Amniotic stem cell (primary cell): Measurements from ENCODE around the gene PRDX1.
"Not testable (repeated sequence)": the region's sequence is repeated elsewhere in the genome, so short reads cannot be mapped to it uniquely, and the experiment has no call there.

Experiments
- DNase-seq: peaks from one replicate; lab custom pipeline; 2025; lab: John Stamatoyannopoulos, UW

Gene PRDX1

GRCh38 chr1:45535988-45536766, 14.5 kb upstream of the PRDX1 start:
- no peak for DNase-seq

DNA sequence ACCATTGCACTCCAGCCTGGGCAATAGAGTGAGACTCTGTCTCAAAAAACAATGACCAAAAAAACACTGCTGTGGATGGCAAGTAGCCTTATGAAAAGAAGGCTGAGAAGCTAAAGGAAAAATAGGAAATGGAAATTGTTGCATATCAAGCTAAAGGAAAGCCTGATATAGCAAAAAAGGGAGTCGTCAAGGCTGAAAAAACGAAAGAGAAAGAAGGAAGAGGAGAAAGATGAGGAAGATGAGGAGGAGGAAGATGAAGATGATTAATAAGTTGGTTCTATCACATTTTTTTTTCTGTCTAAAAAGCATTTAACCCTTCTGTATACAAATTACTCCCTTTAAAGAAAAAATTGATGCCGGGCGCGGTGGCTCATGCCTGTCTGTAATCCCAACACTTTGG, 10.2 kb upstream of the PRDX1 start:
- no peak for DNase-seq

GRCh38 chr1:45530632-45531135, 9.0 kb upstream of the PRDX1 start:
- no peak for DNase-seq

DNA sequence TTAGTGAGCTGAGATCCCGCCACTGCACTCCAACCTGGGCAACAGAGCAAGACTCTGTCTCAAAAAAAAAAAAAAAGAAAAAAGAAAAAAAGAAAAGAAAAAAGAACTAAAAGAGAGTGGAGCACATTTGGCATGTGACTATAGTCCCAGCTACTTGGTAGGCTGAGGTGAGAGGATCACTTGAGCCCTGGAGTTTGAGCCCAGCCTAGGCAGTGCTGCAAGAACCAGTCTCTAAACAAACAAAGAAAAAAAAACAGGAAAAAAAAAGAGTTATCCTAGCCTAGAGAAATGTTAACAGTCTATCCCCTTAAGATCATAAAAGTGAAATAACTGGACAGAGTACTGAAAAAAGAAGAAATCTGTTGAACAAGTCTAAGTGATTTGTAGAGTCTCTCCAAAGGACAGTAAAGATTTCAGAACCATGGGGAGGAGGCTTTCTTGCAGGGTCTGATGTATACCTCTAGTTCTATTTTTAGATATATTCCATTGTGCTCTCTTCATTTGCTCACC, 4.5 kb upstream of the PRDX1 start:
- no peak for DNase-seq

DNA sequence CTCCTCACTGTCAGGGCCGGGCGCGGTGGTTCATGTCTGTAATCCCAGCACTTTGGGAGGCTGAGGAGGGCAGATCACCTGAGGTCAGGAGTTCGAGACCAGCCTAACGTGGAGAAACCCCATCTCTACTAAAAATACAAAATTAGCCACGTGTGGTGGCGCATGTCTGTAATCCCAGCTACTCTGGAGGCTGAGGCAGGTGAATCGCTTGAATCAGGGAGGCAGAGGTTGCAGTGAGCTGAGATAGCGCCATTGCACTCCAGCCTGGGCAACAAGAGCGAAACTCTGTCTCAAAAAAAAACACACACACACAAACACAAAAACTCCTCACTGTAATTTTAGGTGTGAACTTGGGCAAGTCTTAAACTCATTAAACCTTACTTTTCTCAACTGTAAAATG, 2.3 kb upstream of the PRDX1 start:
- not testable (repeated sequence) for DNase-seq

GRCh38 chr1:45523516-45523915, 1.8 kb upstream of the PRDX1 start:
- not testable (repeated sequence) for DNase-seq

DNA sequence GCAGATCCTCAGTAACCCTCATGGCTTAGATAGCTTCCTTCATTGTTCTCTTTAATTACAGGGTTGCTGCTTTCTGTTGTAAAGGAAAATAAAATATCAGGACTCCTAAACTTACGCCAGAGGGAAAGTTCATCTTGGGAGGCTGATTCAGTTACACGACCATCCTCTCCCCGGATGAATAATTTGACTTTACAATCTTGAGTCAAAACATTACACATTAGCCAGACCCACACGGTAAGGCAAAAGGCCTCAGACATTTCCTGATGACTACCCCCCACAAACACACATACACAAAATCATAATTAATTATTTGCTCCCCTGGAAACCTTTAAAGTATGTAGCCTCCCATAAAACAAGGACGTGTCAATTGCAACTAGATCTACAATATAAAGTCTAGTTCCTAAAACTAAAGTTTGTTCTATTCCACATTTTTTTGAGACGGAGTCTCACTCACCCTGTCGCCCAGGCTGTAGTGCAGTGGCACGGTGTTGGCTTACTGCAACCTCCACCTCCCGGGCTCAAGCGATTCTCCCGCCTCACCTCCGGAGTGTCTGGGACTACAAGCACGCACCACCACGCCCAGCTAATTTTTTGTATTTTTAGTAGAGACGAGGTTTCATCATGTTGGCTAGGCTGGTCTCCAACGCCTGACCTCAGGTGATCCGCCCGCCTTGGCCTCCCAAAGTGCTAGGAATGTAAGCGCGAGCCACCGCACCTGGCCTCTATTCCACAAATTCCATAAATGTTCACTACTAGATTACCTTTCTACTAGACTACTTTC, 830 bp upstream of the PRDX1 start:
- no peak for DNase-seq

- DNase-seq, result not testable (repeated sequence)
Observed at GRCh38 chr1:45519774-45520173, 1.9 kb downstream of the PRDX1 start.

DNA sequence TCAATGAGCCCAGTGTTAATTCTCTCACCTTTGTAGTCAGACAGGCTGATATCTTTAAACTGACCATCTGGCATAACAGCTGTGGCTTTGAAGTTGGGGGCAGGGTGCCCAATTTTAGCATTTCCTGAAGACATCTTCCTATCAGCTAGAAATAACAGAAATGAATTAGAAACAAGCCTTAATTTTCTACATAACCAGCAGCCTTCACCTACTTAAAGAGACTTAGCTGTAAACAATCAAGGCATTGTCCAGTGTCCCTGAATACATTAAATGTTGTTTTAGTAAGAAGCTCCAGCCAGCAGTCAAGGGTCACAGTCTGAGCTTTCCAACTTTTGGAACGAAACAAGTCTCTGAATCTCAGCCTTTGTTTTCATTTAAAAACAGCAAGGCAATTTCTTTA, 2.8 kb downstream of the PRDX1 start:
- no peak for DNase-seq

- not testable (repeated sequence) for DNase-seq
Observed at GRCh38 chr1:45518366-45518765, 3.3 kb downstream of the PRDX1 start.

GRCh38 chr1:45516465-45516864, 5.2 kb downstream of the PRDX1 start:
- DNase-seq, result no peak

DNA sequence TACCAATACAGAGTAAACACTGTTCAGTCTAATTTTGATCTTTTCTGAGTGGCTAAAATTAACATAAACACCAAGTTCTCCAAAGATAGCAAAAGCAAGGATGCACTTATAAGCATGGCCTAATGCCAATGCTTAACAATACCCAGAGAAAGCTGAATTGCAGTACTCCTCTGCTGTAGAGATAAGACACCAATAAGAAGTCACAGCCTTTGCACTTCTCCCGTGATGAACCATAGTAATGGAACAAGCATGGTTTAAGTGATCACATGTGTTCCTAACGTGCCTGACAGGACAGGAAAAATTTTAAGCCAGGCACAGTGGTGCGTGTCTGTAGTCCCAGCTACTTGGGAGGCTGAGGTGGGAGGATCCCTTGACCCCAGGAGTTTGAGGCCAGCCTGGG, 5.6 kb downstream of the PRDX1 start:
- no peak for DNase-seq

DNA sequence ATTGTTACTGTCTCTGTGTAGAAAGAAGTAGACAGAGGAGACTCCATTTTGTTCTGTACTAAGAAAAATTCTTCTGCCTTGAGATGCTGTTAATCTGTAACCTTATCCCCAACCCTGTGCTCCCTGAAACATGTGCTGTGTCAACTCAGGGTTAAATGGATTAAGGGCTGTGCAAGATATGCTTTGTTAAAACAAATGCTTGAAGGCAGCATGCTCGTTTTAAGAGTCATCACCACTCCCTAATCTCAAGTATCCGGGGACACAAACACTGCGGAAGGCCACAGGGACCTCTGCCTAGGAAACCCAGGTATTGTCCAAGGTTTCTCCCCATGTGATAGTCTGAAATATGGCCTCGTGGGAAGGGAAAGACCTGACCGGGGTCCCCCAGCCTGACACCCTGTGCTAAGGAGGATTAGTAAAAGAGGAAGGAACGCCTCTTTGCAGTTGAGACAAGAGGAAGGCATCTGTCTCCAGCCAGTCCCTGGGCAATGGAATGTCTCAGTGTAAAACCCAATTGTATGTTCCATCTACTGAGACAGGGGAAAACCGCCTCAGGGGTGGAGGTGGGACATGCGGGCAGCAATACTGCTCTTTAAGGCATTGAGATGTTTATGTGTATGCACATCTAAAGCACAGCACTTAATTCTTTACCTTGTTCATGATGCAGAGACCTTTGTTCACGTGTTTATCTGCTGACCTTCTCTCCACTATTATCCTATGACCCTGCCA, 8.0 kb downstream of the PRDX1 start:
- DNase-seq, result peak; percentile 12

GRCh38 chr1:45512641-45513054, 9.0 kb downstream of the PRDX1 start:
- DNase-seq, result peak; percentile 25

DNA sequence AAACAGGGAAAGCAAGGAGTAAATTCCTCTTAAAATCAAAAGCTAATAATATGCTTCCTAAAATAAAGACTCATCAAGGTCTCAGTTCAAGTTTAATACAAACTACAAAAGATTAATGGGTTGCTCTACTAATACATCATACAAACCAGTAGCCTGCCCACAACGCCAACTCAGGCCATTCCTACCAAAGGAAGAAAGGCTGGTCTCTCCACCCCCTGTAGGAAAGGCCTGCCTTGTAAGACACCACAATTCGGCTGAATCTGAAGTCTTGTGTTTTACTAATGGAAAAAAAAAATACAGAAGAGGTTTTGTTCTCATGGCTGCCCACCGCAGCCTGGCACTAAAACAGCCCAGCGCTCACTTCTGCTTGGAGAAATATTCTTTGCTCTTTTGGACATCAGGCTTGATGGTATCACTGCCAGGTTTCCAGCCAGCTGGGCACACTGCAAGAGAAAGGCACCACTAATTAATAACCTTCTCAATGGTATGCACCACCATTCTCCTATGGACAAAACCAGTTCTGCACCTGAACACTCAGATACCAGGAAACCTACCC, 10.6 kb downstream of the PRDX1 start:
- DNase-seq, result no peak

- DNase-seq, result no peak
Observed at GRCh38 chr1:45510036-45510971, 11.4 kb downstream of the PRDX1 start.

GRCh38 chr1:45508295-45509151, 13.2 kb downstream of the PRDX1 start:
- no peak for DNase-seq

DNA sequence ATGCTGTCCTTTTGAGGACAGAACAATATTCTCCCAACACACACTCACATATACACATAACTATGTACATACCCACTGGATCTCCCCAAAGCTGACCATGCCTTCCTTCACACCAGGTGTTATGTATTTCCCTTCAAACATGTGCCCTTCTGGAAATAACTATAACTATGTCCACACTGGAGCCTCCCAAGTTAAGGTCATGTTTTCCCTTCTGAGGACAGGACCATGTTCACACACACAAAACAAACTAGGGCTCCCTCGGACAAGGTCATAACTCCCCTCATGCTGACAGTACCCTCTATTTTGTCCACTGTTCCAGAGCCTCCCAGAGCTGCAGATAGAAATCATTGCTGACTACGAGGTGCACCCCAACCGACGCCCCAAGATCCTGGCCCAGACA, 13.8 kb downstream of the PRDX1 start:
- no peak for DNase-seq

DNA sequence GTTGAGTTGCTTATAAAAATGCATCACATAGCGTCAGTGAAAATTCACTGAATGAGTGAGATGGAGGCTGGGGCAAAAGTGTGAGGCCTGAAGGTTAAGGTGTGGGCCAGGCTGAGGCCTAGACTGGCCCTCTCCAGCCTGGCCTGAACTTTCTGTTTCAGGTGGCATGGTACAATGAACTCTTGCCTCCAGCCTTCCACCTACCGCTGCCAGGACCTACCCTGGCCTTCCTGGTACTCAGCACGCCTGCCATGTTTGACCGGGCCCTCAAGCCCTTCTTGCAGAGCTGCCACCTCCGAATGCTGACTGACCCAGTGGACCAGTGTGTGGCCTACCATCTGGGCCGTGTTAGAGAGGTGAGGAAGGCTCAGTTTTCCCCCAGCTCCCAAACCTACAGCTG, 14.5 kb downstream of the PRDX1 start:
- no peak for DNase-seq
